IPS-11a (cell line): Measurements from ENCODE around the gene HLA-F.

Source experiments
- H3K4me3 ChIP-seq: one replicate; pipeline ENCODE4 v1.5.1; 2013; ENCODE audit warnings: low read depth, low read length, control low read depth

Gene HLA-F

GRCh38 chr6:29723666-29724588, 693 bp downstream of the HLA-F start:
- H3K4me3 ChIP-seq: peak overlapping the region; percentile 61

GRCh38 chr6:29724937-29725869, 2.0 kb downstream of the HLA-F start:
- no peak overlapping the region for H3K4me3 ChIP-seq

GRCh38 chr6:29726001-29726400, 2.8 kb downstream of the HLA-F start:
- H3K4me3 ChIP-seq: no peak overlapping the region

GRCh38 chr6:29726571-29727194, 3.4 kb downstream of the HLA-F start:
- no peak overlapping the region for H3K4me3 ChIP-seq

GRCh38 chr6:29727637-29728036, 4.4 kb downstream of the HLA-F start:
- no peak overlapping the region for H3K4me3 ChIP-seq

GRCh38 chr6:29728173-29728874, 5.1 kb downstream of the HLA-F start:
- H3K4me3 ChIP-seq: no peak overlapping the region

GRCh38 chr6:29728875-29729270, 5.6 kb downstream of the HLA-F start:
- H3K4me3 ChIP-seq: no peak overlapping the region

GRCh38 chr6:29729774-29730328, 6.6 kb downstream of the HLA-F start:
- H3K4me3 ChIP-seq: no peak overlapping the region

GRCh38 chr6:29730575-29731126, 7.4 kb downstream of the HLA-F start:
- no peak overlapping the region for H3K4me3 ChIP-seq

- no peak overlapping the region for H3K4me3 ChIP-seq
Measured at GRCh38 chr6:29731281-29731680, 8.0 kb downstream of the HLA-F start.

- H3K4me3 ChIP-seq: no peak overlapping the region
Measured at GRCh38 chr6:29733057-29733456, 9.8 kb downstream of the HLA-F start.

- H3K4me3 ChIP-seq: no peak overlapping the region
Measured at GRCh38 chr6:29734046-29735018, 11.1 kb downstream of the HLA-F start.

- H3K4me3 ChIP-seq: no peak overlapping the region
Measured at GRCh38 chr6:29736563-29736962, 13.3 kb downstream of the HLA-F start.

GRCh38 chr6:29737707-29738630, 14.7 kb downstream of the HLA-F start:
- H3K4me3 ChIP-seq: no peak overlapping the region

GRCh38 chr6:29739136-29739881, 16.1 kb downstream of the HLA-F start:
- no peak overlapping the region for H3K4me3 ChIP-seq

GRCh38 chr6:29739882-29740261, 16.6 kb downstream of the HLA-F start:
- H3K4me3 ChIP-seq: no peak overlapping the region

- H3K4me3 ChIP-seq: no peak overlapping the region
Measured at GRCh38 chr6:29741592-29741991, 18.4 kb downstream of the HLA-F start.
